ENCODE results near the gene COPS6.

Gene COPS6

DNA sequence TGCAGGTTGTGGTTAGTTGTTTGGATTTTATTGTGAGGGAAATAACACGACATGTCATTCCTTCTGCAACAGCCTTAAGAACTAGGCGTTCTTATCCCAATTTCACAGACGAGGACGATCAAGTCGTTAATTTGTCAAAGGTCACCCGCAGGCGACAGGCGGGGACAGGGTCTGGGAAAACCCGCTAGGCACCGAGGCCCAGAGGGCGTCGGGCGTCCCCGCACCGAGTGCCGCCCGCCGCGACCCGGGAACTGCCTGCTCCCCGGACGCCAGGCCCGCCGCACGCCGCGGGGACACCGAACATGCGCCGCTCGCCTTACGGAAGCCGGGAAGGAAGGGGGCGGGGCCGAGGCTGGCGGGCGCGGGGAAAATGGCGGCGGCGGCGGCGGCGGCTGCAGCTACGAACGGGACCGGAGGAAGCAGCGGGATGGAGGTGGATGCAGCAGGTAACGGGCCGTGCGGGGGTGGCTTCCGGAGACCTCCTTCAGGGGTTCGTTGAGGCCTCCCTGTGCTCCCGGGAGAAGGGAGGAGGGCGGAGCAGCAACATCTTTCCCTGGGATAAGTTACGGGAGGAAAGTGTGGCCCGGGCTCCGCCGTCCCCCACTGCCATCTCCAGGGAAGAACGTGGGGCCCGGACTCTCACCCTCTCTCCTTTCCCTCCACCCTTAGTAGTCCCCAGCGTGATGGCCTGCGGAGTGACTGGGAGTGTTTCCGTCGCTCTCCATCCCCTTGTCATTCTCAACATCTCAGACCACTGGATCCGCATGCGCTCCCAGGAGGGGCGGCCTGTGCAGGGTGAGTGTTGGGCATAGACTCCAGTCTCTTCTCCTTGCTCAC is at the start of gene COPS6:
COPS6 (plus strand) TSS at position 349 of the 837 bp plus-strand sequence; CDS start at position 371, 22 bp downstream.
- DNase-seq (ENCODE audit: low read depth in 2 of 2), result peak; percentile 64 to 65

DNA sequence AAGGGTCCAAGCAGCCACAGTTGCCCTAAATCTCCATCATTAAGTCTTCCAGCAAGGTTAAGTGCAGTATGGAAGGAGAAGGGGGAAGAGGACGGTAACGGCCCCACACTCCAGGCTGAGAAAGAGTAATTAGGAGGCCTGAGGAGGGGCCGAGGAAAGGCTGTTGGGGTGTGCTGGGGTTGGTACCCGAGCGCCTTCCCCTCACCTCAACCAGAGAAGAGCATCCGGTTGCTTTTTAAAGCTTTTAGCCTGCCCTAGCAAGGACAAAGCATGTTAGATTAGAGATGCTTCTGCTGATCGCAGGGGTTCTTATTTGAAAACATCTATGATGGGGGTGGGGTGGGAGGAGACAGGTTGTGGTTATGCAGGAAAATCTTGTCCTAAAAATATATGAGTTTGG is 48.2 kb upstream of the COPS6 start:
- no peak for DNase-seq (ENCODE audit: low read depth in 2 of 2)

DNA sequence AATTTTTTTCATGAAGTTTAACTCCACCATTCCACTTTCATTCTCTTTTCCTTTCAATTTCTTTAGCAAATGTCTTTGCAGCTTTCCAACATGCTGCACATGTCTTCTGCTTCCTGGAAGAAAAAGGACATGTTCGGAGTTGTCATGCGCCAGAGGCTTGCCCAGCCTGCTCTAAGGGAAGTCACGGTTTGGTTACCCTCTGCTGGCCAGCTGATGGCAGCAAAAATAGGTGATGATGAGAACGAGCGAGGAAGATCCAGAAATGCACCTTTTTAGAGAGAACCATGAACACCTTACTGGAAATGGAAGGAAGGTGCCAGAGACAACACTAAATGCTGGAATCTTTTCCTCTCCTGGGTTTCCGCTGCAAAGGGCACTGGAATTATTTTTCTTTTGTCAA is 44.1 kb upstream of the COPS6 start:
- no peak for DNase-seq (ENCODE audit: low read depth in 2 of 2)

- DNase-seq (ENCODE audit: low read depth in 2 of 2), result no peak
These were observed 40.1 kb upstream of the COPS6 start for GRCh38 chr7:100048680-100049079.

GRCh38 chr7:100049441-100050291 is 39.1 kb upstream of the COPS6 start, which contains the start of gene ZSCAN21:
TSS of gene ZSCAN21 (plus strand) at chr7:100049774. CDS start at chr7:100057007, 7,233 bp downstream.
- DNase-seq (ENCODE audit: low read depth in 2 of 2), result peak; percentile 69 to 71

- no peak for DNase-seq (ENCODE audit: low read depth in 2 of 2)
These were observed 37.2 kb upstream of the COPS6 start for GRCh38 chr7:100051611-100052010.

DNA sequence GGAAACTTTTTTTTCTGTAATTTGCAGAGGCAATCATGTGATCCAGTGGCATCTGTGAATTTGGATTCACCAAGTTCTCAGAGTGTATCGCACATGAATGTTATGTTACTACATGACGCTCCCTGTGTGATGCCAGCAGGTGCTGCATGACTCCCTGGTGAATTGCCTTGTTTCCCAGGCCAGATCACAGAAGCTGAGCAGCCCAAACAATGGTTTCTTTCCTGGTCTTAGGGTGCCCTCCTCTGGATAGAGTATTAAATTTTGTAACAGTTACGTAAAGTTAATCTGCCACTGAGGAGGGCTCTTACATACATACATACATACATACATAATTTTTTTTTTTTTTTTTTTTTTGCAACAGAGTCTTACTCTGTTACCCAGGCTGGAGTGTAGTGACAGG is 35.6 kb upstream of the COPS6 start:
- DNase-seq (ENCODE audit: low read depth in 2 of 2), result no peak

GRCh38 chr7:100057006-100057405 is 31.8 kb upstream of the COPS6 start:
- DNase-seq (ENCODE audit: low read depth in 2 of 2), result no peak

DNA sequence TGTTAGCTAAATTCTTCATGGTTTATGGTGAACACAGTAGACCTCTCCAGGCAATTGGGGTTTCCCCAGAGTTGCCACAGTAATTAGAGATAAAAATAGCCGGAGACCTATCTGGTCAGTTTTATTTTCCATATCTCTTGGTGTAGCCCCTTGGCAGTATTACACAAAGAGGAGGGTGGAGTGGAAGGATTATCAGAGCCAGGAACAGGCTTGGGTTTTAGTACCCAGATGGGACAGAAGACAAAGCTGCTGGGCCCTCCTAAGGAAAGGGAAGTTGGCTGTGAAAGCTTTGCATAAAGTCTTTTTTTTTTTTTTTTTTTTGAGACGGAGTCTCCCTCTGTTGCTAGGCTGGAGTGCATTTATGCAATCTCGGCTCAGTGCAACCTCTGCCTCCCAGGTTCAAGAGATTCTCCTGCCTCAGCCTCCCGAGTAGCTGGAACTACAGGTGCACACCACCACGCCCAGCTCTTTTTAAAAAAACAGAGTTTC is 29.5 kb upstream of the COPS6 start:
- DNase-seq (ENCODE audit: low read depth in 2 of 2), result no peak

GRCh38 chr7:100061518-100062193 is 27.1 kb upstream of the COPS6 start:
- DNase-seq (ENCODE audit: low read depth in 2 of 2), result no peak

DNA sequence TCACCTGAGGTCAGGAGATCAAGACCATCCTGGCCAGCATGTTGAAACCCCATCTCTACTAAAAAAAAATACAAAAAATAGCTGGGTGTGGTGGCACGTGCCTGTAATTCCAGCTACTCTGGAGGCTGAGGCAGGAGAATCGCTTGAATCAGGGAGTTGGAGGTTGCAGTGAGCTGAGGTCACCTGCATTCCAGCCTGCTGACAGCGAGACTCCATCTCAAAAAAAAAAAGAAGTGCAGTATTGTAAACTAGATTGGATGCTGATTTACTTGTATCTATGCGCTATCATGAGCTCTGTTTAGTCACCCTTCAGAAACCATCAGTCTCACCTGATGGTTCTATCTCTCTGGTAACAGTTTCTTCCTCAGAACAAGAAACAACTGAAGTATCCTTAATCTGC is 25.4 kb upstream of the COPS6 start:
- DNase-seq (ENCODE audit: low read depth in 2 of 2), result no peak

DNA sequence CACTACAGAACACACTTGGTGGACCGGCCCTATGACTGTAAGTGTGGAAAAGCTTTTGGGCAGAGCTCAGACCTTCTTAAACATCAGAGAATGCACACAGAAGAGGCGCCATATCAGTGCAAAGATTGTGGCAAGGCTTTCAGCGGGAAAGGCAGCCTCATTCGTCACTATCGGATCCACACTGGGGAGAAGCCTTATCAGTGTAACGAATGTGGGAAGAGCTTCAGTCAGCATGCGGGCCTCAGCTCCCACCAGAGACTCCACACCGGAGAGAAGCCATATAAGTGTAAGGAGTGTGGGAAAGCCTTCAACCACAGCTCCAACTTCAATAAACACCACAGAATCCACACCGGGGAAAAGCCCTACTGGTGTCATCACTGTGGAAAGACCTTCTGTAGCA is 24.6 kb upstream of the COPS6 start:
- no peak for DNase-seq (ENCODE audit: low read depth in 2 of 2)

GRCh38 chr7:100065452-100066186 is 23.1 kb upstream of the COPS6 start:
- DNase-seq (ENCODE audit: low read depth in 2 of 2), result no peak

GRCh38 chr7:100066953-100067352 is 21.8 kb upstream of the COPS6 start:
- no peak for DNase-seq (ENCODE audit: low read depth in 2 of 2)

- DNase-seq (ENCODE audit: low read depth in 2 of 2), result no peak
These were observed 18.8 kb upstream of the COPS6 start for GRCh38 chr7:100069991-100070390.

- no peak for DNase-seq (ENCODE audit: low read depth in 2 of 2)
These were observed 17.6 kb upstream of the COPS6 start for GRCh38 chr7:100071018-100071723.

GRCh38 chr7:100072462-100072861 is 16.3 kb upstream of the COPS6 start:
- DNase-seq (ENCODE audit: low read depth in 2 of 2), result no peak

DNA sequence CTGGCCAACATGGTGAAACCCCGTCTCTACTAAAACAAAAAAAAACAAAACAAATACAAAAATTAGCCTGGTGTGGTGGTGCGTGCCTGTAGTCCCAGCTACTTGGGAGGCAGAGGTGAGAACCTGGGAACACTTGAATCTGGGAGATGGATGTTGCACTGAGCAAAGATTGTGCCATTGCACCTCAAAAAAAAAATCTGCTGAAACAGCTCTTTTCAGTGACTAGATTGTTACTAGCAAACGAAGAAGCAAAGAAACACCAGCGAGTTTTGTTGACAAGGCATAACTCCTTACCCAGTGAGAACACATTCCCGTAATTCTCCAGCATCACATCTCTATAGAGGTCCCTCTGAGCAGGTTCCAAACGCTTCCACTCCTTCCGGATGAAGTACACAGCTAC is 13.9 kb upstream of the COPS6 start:
- DNase-seq (ENCODE audit: low read depth in 2 of 2), result no peak

DNA sequence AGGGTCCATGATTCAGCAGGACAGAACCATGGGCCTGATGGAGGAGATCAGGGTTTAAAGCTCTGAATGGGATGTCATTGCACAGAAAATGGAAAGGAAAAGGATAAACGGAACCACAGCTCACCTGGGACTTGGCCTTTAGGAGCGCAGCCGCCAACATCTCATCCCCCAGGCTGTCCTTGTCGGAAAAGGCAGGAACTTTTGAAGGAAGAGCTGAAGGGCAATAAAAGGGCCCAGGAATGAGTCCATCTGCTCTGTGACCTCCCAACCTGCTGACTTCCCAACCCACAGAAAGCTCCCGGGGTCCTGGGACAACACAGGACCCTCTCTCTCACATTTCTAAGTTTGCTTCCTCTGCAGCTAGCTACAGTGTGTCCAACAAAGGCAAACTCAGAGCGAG is 13.4 kb upstream of the COPS6 start:
- no peak for DNase-seq (ENCODE audit: low read depth in 2 of 2)

DNA sequence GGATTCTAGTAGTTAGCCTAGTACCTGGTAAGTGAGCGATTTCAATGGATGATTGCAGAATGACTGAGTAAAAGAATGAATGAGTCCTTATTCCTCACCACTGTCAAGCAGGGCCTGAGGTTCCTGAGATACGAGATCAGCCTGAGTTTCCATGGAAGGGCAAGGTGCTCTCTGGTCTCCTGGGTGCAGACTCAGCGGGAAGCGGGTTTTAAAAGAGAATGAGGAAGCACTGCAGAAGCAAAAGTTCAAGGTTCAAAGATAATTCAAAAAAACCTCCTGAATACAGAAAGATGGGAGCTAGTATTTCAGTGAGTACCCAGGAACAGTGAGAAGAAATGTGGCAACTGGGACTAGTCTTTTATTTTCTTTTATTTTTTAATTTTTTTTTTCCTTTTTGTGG is 11.6 kb upstream of the COPS6 start:
- no peak for DNase-seq (ENCODE audit: low read depth in 2 of 2)
